ENCODE measurements around the gene POLE2. TPM values are rescaled to one million over a fixed set of nuclear protein-coding genes. Genes with fewer than 3 reads are reported as not detected.

Gene POLE2
- total and polyA plus RNA-seq, 2 of the 13 experiments (the other 11 are each of a cell fraction or from before 2014, with no cell fraction given) = 16.6 to 37.0 TPM

GRCh38 chr14:49692811-49693734 is 5.1 kb upstream of the POLE2 start, which contains the start of gene KLHDC1 (continued):
- peak; percentile 95 for TF ChIP-seq ZNF687 (CRISPR knock-in tag; IDR thresholded peaks at IDR 0.05)
- TF ChIP-seq ZNF20 (CRISPR knock-in tag; IDR thresholded peaks at IDR 0.05) = no peak
- no peak for TF ChIP-seq PRDM4 (CRISPR knock-in tag; IDR thresholded peaks at IDR 0.05; ENCODE audit: borderline replicate concordance)
- no peak for TF ChIP-seq ZNF678 (CRISPR knock-in tag; IDR thresholded peaks at IDR 0.05)
- TF ChIP-seq ZNF513 (CRISPR knock-in tag; conservative IDR thresholded peaks at IDR 0.05) = no peak
- no peak for TF ChIP-seq ATM (IDR thresholded peaks at IDR 0.05; ENCODE audit: borderline replicate concordance)
- TF ChIP-seq TRAFD1 (CRISPR knock-in tag; IDR thresholded peaks at IDR 0.05; ENCODE audit: borderline replicate concordance) = no peak
- no peak for TF ChIP-seq NCOA2 (CRISPR knock-in tag; IDR thresholded peaks at IDR 0.05)
- no peak for TF ChIP-seq RBM39 (IDR thresholded peaks at IDR 0.05; ENCODE audit: low read depth, low read length, poor library complexity, severe bottlenecking)
- peak; percentile 35; the same call in 1 of the 2 replicates for TF ChIP-seq CTCF (CRISPR knock-in tag; IDR thresholded peaks at IDR 0.05)
- TF ChIP-seq PPARG (CRISPR knock-in tag; conservative IDR thresholded peaks at IDR 0.05) = no peak
- TF ChIP-seq KDM5B (CRISPR knock-in tag; IDR thresholded peaks at IDR 0.05; ENCODE audit: borderline replicate concordance) = peak; percentile 96
- no peak for TF ChIP-seq ZNF773 (CRISPR knock-in tag; IDR thresholded peaks at IDR 0.05; ENCODE audit: borderline replicate concordance)
- no peak for TF ChIP-seq ZNF749 (CRISPR knock-in tag; IDR thresholded peaks at IDR 0.05; ENCODE audit: borderline replicate concordance)
- TF ChIP-seq SRF (IDR thresholded peaks at IDR 0.05; ENCODE audit: low read depth, low read length) = no peak
